Transverse colon (tissue), 4 donors: ENCODE measurements around the gene HMMR. TPM values are rescaled to one million over a fixed set of nuclear protein-coding genes. Genes with fewer than 3 reads are reported as not detected.
"Not testable (repeated sequence)": the region's sequence is repeated elsewhere in the genome, so short reads cannot be mapped to it uniquely, and the experiment has no call there.

Experiments used
- DNase-seq: peaks from one replicate; pipeline ENCODE4 v3.0.0-alpha.2; 2019
- H3K27ac ChIP-seq, 4 donors: fragments of 200-600 bp; sonication (generic); 2 replicates each; pipeline ENCODE4 v1.5.1; 2016 to 2018; ENCODE audit warnings: inconsistent platforms in 4 of 4
- H3K27me3 ChIP-seq: fragments of 200-600 bp; sonication (generic); 2 replicates; pipeline ENCODE4 v1.5.1; 2017; ENCODE audit warnings: inconsistent platforms
- H3K36me3 ChIP-seq, 4 donors: fragments of 200-600 bp; sonication (generic); 2 replicates each; pipeline ENCODE4 v1.5.1; 2017 to 2019; ENCODE audit warnings: inconsistent platforms in 4 of 4
- H3K4me1 ChIP-seq, 4 donors: fragments of 200-600 bp; sonication (generic); 2 replicates each; pipeline ENCODE4 v1.5.1; 2017 to 2020; ENCODE audit warnings: inconsistent platforms in 4 of 4
- H3K4me3 ChIP-seq, 4 donors: fragments of 200-600 bp; sonication (generic); 1 replicate in 1 of 4; 2 replicates in 3 of 4; pipeline versions ENCODE4 v1.5.1 to v1.6.1; 2017 to 2019; ENCODE audit warnings: inconsistent platforms in 4 of 4
- H3K9me3 ChIP-seq, 2 donors: fragments of 200-600 bp; sonication (generic); 2 replicates each; pipeline ENCODE4 v1.5.1; 2017 to 2019; ENCODE audit warnings: inconsistent platforms in 2 of 2
- EP300 ChIP-seq: sonication (generic); formaldehyde crosslinking; IDR thresholded peaks from one replicate; pipeline ENCODE4 v1.6.1; 2017; ENCODE audit warnings: antibody characterized with exemption, low read depth
- POLR2A ChIP-seq: fragments of 450-650 bp; IDR thresholded peaks from one replicate; pipeline ENCODE4 v1.6.1; 2016; ENCODE audit warnings: antibody characterized with exemption, mild to moderate bottlenecking, moderate library complexity
- POLR2AphosphoS5 ChIP-seq, 3 donors: sonication (generic); formaldehyde crosslinking; IDR thresholded peaks; one replicate each; pipeline ENCODE4 v1.6.1; 2016; ENCODE audit warnings: antibody characterized with exemption in 3 of 3
- WGBS, 2 donors: methylation state at CpG; one replicate each; pipeline ENCODE4 v1.1.5; 2018; ENCODE audit warnings: low coverage in 1 of 2; 5-methylcytosine and 5-hydroxymethylcytosine counted together
- in situ Hi-C, 4 donors: fragments of 200-750 bp; cut with MboI; loops; one replicate each; pipeline versions ENCODE4 v1.15.0 to v1.15.1; 2017; ENCODE audit warnings: low sequenced_read_pairs in 3 of 4, low pct_ligation_motif_present in 1 of 4, low pct_unique_long_range_greater_than_20kb in 1 of 4
- intact Hi-C: fragments of 100-400 bp; cut with DNase I; formaldehyde crosslinking; loops from one replicate; pipeline ENCODE4 v1.15.1; 2023; ENCODE audit warnings: low total_unique reads
- total RNA-seq, 4 donors: library from RNA; depleted of rRNA; stranded (reverse); fragments of >200 nt; gene quantifications; one replicate each; pipeline ENCODE4 v1.1.0, GENCODE V29; 2016
- TF ChIP-seq, protein P1 (sequence below), 5 experiments: fragments of 200-600 bp in 3 of 5; fragments of 450-650 bp in 2 of 5; sonication (generic) in 3 of 5; IDR thresholded peaks; 1 replicate in 2 of 5; 2 replicates in 3 of 5; pipeline ENCODE4 v1.5.1; 2016 to 2017; ENCODE audit warnings: antibody characterized with exemption in 5 of 5, inconsistent platforms in 3 of 5, mild to moderate bottlenecking in 2 of 5, moderate library complexity in 1 of 5

The HMMR gene
- total RNA-seq, 4 donors from 2014 or later, result 1.6 to 5.7 (median 1.9) TPM; not detected in 1

DNA sequence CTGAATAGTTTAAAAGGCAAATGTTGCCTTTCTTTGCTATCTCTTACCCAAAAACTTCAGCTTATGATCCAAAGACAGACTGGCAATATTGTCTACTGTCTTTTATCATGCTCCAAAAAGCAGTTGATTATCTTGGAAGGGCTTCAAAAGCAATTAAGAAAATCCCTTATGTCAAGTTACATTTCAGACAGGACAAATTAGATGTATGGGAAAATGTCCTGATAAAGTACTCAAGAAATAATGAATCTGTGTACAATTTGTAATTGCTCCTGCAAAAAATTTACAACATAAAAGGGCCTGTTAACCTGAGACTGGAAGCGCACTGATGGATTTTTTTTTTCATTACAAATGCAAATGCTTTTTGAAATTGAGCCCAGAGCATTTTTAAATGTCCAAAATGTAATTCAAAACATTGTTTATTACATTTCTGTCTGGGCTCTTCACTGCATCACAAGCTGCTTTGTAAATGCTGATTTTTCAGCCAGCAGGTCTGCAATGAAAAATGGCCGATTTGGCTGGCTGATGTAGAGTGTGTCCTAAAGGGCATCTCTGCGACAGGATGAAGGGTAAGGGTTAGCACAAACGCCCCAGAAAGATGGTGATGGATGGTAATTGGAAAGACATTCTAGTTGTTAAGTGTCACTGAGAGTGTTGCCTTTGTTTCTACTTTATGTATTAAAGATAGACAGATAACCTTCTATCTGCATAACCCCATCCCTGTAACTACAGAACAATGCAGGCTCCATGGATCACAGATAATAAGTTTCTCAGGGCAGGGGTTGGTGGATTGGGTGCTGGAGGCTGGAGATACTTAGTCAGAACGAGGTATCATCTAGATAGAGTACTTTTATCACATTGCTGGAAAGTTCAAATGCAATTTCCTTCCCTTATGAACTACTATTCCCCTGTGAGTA lies 72.0 kb downstream of the HMMR start:
- H3K4me3 ChIP-seq, result no peak overlapping the region
- H3K36me3 ChIP-seq, result no peaks in the 10 kb centered on the region
- intact Hi-C loops (no loop called here), in situ Hi-C loops (no loop called here)
- H3K4me1 ChIP-seq, result peaks cover 0 to 8% (median 4%) of the 10 kb centered on the region in 4 donors
- 66 to 75% methylated on average over 3 to 5 of the region's 5 CpGs for WGBS, 2 donors
- no peak for TF ChIP-seq EP300
- no peak for DNase-seq
- H3K27ac ChIP-seq, result no peak overlapping the region
- H3K27me3 ChIP-seq, result no peaks in the 10 kb centered on the region
- no peaks in the 10 kb centered on the region for H3K9me3 ChIP-seq

DNA sequence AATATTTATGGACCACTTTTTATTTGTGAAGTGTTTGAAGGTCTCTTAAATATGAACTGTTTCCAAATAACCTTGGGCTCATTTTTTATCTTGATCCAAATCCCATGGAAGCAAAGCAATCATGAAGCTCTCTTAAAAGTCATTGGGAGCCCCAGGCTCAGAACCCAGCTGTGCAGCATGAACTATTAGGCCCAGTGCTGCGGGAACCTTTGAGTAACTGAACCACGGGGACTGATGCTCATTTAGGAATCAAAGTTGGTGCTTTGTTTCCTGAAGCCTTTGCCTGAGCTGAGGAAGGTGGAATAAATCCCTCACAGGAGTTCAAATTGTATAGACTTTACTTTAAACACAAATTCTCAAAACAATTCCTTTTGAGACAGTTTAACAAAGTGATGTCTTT lies 72.8 kb downstream of the HMMR start:
- H3K4me1 ChIP-seq, result peaks cover 0 to 8% (median 4%) of the 10 kb centered on the region in 4 donors
- no peaks in the 10 kb centered on the region for H3K9me3 ChIP-seq
- TF ChIP-seq POLR2AphosphoS5 (IDR thresholded peaks at IDR 0.05), result no peak
- no peak for TF ChIP-seq POLR2A
- no peak for TF ChIP-seq EP300
- TF ChIP-seq, protein P1, sequence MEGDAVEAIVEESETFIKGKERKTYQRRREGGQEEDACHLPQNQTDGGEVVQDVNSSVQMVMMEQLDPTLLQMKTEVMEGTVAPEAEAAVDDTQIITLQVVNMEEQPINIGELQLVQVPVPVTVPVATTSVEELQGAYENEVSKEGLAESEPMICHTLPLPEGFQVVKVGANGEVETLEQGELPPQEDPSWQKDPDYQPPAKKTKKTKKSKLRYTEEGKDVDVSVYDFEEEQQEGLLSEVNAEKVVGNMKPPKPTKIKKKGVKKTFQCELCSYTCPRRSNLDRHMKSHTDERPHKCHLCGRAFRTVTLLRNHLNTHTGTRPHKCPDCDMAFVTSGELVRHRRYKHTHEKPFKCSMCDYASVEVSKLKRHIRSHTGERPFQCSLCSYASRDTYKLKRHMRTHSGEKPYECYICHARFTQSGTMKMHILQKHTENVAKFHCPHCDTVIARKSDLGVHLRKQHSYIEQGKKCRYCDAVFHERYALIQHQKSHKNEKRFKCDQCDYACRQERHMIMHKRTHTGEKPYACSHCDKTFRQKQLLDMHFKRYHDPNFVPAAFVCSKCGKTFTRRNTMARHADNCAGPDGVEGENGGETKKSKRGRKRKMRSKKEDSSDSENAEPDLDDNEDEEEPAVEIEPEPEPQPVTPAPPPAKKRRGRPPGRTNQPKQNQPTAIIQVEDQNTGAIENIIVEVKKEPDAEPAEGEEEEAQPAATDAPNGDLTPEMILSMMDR (IDR thresholded peaks at IDR 0.05), result no peak
- no peak overlapping the region for H3K27ac ChIP-seq
- intact Hi-C loops (no loop called here), in situ Hi-C loops (no loop called here)
- no peak for DNase-seq
- 77 to 78% methylated on average over 2 of the region's 2 CpGs for WGBS, 2 donors
- H3K27me3 ChIP-seq, result no peaks in the 10 kb centered on the region
- no peaks in the 10 kb centered on the region for H3K36me3 ChIP-seq
- H3K4me3 ChIP-seq, result no peak overlapping the region

DNA sequence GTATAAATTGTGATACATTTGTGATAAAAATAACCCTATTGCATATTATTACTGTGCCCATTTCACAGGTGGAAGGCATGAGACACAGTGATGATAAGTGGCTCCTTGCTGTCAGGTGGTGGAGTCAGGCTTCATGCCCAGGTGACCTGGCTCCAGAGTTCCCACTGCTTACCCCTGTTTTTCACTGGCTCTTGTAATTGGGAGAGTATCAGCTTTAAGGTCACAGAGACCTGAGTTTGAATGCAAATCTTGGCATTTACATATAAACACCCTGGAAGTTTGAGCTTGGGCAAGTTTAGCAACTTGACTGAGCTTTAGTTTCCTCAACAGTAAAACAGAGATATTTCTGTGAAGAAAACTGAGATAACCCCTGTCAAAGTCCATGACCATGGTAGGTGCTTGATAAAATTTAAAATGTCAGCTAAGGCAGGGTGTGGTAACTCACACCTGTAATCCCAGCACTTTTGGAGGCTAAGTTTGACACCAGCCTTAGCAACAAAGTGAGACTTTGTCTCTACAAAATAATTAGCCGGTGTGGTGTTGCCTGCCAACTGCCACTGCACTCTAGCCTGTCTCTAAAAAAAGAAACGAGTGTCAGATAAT lies 74.2 kb downstream of the HMMR start:
- TF ChIP-seq, protein P1 (IDR thresholded peaks at IDR 0.05), result no peak
- TF ChIP-seq POLR2A, result no peak
- no peak for TF ChIP-seq EP300
- TF ChIP-seq POLR2AphosphoS5 (IDR thresholded peaks at IDR 0.05), result no peak
- DNase-seq, result no peak
- intact Hi-C loops, result no loop called here
- Histone ChIP-seq H3K4me3 (no peak overlapping the region), H3K9me3 (no peaks in the 10 kb centered on the region), H3K4me1 (peaks cover 0 to 8% (median 4%) of the 10 kb centered on the region in 4 donors), H3K27ac (no peak overlapping the region), H3K27me3 (no peaks in the 10 kb centered on the region), H3K36me3 (no peaks in the 10 kb centered on the region)
- 41 to 42% methylated on average over 2 of the region's 2 CpGs for whole genome bisulfite sequencing, 2 donors
- in situ Hi-C loops, result no loop called here

DNA sequence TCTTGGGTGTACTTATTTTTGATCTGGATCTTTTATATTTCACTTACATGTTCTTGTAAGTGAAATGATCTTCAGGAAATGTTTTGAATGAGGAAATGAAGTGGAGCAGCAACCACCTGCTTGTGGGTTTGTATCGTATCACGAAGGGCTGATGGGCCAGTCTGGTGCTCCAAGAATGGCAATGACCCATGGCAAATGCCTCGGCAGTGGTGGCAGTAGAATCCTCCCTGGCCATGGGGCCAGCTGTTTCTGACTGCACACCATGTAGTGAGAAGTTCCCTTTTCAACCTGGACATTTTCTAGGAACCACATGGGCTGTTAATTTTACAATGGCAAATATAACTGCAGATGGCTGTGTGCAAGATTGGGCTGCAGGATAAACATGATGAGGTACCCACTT lies 74.9 kb downstream of the HMMR start:
- TF ChIP-seq, protein P1 (IDR thresholded peaks at IDR 0.05), result no peak
- TF ChIP-seq EP300, result no peak
- no peak for TF ChIP-seq POLR2A
- no peak for TF ChIP-seq POLR2AphosphoS5 (IDR thresholded peaks at IDR 0.05)
- no peak for DNase-seq
- Histone ChIP-seq H3K27ac (no peak overlapping the region), H3K9me3 (no peaks in the 10 kb centered on the region), H3K4me3 (no peak overlapping the region), H3K4me1 (peaks cover 0 to 8% (median 4%) of the 10 kb centered on the region in 4 donors), H3K27me3 (no peaks in the 10 kb centered on the region), H3K36me3 (no peaks in the 10 kb centered on the region)
- WGBS, 2 donors, result 40 to 46% methylated on average over 1 to 3 of the region's 3 CpGs
- in situ Hi-C loops, result no loop called here
- intact Hi-C loops, result no loop called here

DNA sequence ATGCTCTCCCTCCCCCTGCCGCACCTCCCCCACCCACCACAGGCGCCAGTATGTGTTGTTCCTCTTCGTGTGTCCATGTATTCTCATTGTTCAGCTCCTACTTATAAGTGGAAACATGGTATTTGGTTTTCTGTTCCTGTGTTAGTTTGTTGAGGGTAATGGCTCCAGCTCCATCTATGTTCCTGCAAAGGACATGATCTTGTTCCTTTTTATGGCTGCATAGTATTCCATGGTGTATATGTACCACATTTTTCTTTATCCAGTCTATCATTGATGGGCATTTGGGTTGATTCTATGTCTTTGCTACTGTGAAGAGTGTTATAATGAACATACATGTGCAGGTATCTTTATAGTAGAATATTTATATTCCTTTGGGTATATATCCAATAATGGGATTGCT lies 76.0 kb downstream of the HMMR start:
- H3K9me3 ChIP-seq, in situ Hi-C loops, H3K27ac ChIP-seq, H3K4me1 ChIP-seq, intact Hi-C loops, DNase-seq, H3K36me3 ChIP-seq, H3K27me3 ChIP-seq, H3K4me3 ChIP-seq: not testable (repeated sequence)
- 95% methylated on average over 3 of the region's 3 CpGs; no CpG with 5 or more reads in 1 of the 2 donors for WGBS, 2 donors
